ENCODE results near the gene NTRK3.
A peak's percentile ranks its signal among the peaks of the same experiment; 100 is the strongest.

The NTRK3 gene

GRCh38 chr15:88257311-88258092 lies 963 bp upstream of the NTRK3 start:
- DNase-seq (ENCODE audit: low spot score), result peak; percentile 25

- DNase-seq (ENCODE audit: low spot score), result peak; percentile 90
Measured at GRCh38 chr15:88255484-88256278, 858 bp downstream of the NTRK3 start.

- no peak for DNase-seq (ENCODE audit: low spot score)
Measured at GRCh38 chr15:88255087-88255483, 1.5 kb downstream of the NTRK3 start.

GRCh38 chr15:88252441-88252840 lies 4.1 kb downstream of the NTRK3 start:
- DNase-seq (ENCODE audit: low spot score), result no peak

- DNase-seq (ENCODE audit: low spot score), result no peak
Measured at GRCh38 chr15:88250826-88251225, 5.7 kb downstream of the NTRK3 start.

GRCh38 chr15:88249220-88249619 lies 7.3 kb downstream of the NTRK3 start:
- no peak for DNase-seq (ENCODE audit: low spot score)

- DNase-seq (ENCODE audit: low spot score), result no peak
Measured at GRCh38 chr15:88247914-88248313, 8.6 kb downstream of the NTRK3 start.

GRCh38 chr15:88246666-88247446 lies 9.7 kb downstream of the NTRK3 start:
- peak; percentile 92 for DNase-seq (ENCODE audit: low spot score)

GRCh38 chr15:88246081-88246480 lies 10.5 kb downstream of the NTRK3 start:
- DNase-seq (ENCODE audit: low spot score), result no peak

- DNase-seq (ENCODE audit: low spot score), result peak; percentile 55
Measured at GRCh38 chr15:88243895-88244787, 12.4 kb downstream of the NTRK3 start.

- no peak for DNase-seq (ENCODE audit: low spot score)
Measured at GRCh38 chr15:88242586-88243555, 13.7 kb downstream of the NTRK3 start.

GRCh38 chr15:88241461-88241860 lies 15.1 kb downstream of the NTRK3 start:
- DNase-seq (ENCODE audit: low spot score), result no peak

- DNase-seq (ENCODE audit: low spot score), result no peak
Measured at GRCh38 chr15:88241060-88241459, 15.5 kb downstream of the NTRK3 start.

GRCh38 chr15:88239594-88239993 lies 16.9 kb downstream of the NTRK3 start:
- DNase-seq (ENCODE audit: low spot score), result no peak

GRCh38 chr15:88238618-88239430 lies 17.7 kb downstream of the NTRK3 start:
- peak; percentile 65 for DNase-seq (ENCODE audit: low spot score)

- DNase-seq (ENCODE audit: low spot score), result no peak
Measured at GRCh38 chr15:88234711-88235110, 21.8 kb downstream of the NTRK3 start.

GRCh38 chr15:88233921-88234320 lies 22.6 kb downstream of the NTRK3 start:
- DNase-seq (ENCODE audit: low spot score), result no peak

GRCh38 chr15:88232771-88233201 lies 23.8 kb downstream of the NTRK3 start:
- DNase-seq (ENCODE audit: low spot score), result no peak

- DNase-seq (ENCODE audit: low spot score), result no peak
Measured at GRCh38 chr15:88231909-88232644, 24.5 kb downstream of the NTRK3 start.

All from AG20443 (cell line).